GM23338 (cell line): ENCODE data around the gene SSTR3.

Experiments
- CREB1 ChIP-seq: fragments of 250-450 bp; sonication (Bioruptor Pico); IDR thresholded peaks from 2 replicates; pipeline ENCODE4 v1.5.0; 2020; ENCODE audit warnings: low read depth, mild to moderate bottlenecking, moderate library complexity
- EZH2 ChIP-seq: fragments of 200-600 bp; sonication (generic); IDR thresholded peaks from one replicate; pipeline ENCODE4 v1.8.0; 2017; ENCODE audit warnings: antibody characterized with exemption, mild to moderate bottlenecking, low read depth; ENCODE audit not compliant: unreplicated experiment
- EZH2phosphoT487 ChIP-seq: fragments of 200-600 bp; sonication (generic); IDR thresholded peaks from one replicate; pipeline ENCODE4 v1.8.1; 2018; ENCODE audit warnings: antibody characterized with exemption; ENCODE audit not compliant: unreplicated experiment
- JUNB ChIP-seq: IDR thresholded peaks from one replicate; pipeline ENCODE4 v1.6.1; 2016; ENCODE audit warnings: antibody characterized with exemption; ENCODE audit not compliant: unreplicated experiment
- NANOG ChIP-seq: IDR thresholded peaks from 2 replicates; pipeline ENCODE4 v1.6.1; 2016; ENCODE audit warnings: antibody characterized with exemption, borderline replicate concordance
- POLR2AphosphoS5 ChIP-seq: IDR thresholded peaks from 2 replicates; pipeline ENCODE4 v1.6.1; 2016; ENCODE audit warnings: antibody characterized with exemption, low read depth
- STAT1 ChIP-seq: IDR thresholded peaks from one replicate; pipeline ENCODE4 v1.6.1; 2016; ENCODE audit warnings: antibody characterized with exemption; ENCODE audit not compliant: unreplicated experiment
- ZNF331 ChIP-seq: fragments of 250-450 bp; sonication (Bioruptor Pico); IDR thresholded peaks from 2 replicates; pipeline ENCODE4 v1.5.0; 2020; ENCODE audit warnings: low read depth, mild to moderate bottlenecking, moderate library complexity
- TF ChIP-seq, protein P1 (sequence below): IDR thresholded peaks from 2 replicates; pipeline ENCODE4 v1.6.1; 2016; ENCODE audit warnings: antibody characterized with exemption
- TF ChIP-seq, protein P2 (sequence below), 2 experiments: fragments of 200-600 bp in 1 of 2; sonication (generic) in 1 of 2; conservative IDR thresholded peaks; 2 replicates each; pipeline versions ENCODE4 v1.5.1 to v1.6.1; 2016 to 2017; ENCODE audit warnings: antibody characterized with exemption in 2 of 2, low read depth in 2 of 2, mild to moderate bottlenecking in 2 of 2, moderate library complexity in 1 of 2
- TF ChIP-seq, protein P3 (sequence below): IDR thresholded peaks from one replicate; pipeline ENCODE4 v1.6.1; 2018; ENCODE audit warnings: antibody characterized with exemption; ENCODE audit not compliant: unreplicated experiment

DNA sequence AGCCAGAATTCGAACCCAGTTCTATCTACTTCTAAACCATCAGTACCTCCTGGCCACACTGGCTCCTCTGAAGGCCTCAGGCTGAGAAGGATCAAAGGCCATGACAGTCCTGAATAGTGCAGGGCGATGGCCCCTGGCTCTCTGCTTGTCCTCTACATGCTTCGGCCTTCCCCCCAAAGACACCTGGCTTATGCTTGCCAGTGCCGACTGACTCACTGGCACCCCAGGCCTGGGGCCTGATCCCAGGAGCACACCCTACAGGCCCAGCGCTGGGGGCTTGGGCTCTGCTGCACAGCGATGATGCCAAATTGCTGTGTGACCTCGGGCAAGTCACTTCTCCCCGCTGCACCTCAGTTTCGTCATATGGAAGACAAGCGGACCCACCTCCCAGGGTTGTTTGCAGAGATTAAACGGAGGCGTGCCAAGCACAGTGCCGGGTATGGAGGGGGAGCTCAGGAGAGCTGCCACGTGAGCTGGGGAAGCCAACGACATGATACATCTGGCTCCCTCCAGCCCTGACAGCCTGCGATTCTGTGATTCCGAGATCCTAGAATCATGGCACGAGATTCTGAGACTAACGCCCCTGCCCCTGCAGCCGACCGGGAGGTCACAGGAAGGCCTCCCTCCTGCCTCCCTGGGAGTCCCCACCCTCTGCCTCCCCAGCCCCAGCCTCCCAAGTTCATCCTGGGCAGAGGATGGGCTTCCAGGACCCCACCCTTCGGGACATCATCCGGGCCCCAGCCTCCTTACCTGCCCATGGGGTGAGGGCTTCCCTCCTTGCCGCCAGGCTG is 1.0 kb downstream of the SSTR3 start:
- TF ChIP-seq POLR2AphosphoS5 (no peak), EZH2phosphoT487 (no peak), NANOG (no peak), EZH2 (no peak), STAT1 (no peak), ZNF331 (CRISPR knock-in tag) (no peak), JUNB (no peak), CREB1 (CRISPR knock-in tag) (no peak)
- TF ChIP-seq, protein P1, sequence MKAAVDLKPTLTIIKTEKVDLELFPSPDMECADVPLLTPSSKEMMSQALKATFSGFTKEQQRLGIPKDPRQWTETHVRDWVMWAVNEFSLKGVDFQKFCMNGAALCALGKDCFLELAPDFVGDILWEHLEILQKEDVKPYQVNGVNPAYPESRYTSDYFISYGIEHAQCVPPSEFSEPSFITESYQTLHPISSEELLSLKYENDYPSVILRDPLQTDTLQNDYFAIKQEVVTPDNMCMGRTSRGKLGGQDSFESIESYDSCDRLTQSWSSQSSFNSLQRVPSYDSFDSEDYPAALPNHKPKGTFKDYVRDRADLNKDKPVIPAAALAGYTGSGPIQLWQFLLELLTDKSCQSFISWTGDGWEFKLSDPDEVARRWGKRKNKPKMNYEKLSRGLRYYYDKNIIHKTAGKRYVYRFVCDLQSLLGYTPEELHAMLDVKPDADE: no peak
- TF ChIP-seq, protein P2, sequence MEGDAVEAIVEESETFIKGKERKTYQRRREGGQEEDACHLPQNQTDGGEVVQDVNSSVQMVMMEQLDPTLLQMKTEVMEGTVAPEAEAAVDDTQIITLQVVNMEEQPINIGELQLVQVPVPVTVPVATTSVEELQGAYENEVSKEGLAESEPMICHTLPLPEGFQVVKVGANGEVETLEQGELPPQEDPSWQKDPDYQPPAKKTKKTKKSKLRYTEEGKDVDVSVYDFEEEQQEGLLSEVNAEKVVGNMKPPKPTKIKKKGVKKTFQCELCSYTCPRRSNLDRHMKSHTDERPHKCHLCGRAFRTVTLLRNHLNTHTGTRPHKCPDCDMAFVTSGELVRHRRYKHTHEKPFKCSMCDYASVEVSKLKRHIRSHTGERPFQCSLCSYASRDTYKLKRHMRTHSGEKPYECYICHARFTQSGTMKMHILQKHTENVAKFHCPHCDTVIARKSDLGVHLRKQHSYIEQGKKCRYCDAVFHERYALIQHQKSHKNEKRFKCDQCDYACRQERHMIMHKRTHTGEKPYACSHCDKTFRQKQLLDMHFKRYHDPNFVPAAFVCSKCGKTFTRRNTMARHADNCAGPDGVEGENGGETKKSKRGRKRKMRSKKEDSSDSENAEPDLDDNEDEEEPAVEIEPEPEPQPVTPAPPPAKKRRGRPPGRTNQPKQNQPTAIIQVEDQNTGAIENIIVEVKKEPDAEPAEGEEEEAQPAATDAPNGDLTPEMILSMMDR (conservative IDR thresholded peaks at IDR 0.05; ENCODE audit: low read depth in 2 of 2): no peak
- TF ChIP-seq, protein P3, sequence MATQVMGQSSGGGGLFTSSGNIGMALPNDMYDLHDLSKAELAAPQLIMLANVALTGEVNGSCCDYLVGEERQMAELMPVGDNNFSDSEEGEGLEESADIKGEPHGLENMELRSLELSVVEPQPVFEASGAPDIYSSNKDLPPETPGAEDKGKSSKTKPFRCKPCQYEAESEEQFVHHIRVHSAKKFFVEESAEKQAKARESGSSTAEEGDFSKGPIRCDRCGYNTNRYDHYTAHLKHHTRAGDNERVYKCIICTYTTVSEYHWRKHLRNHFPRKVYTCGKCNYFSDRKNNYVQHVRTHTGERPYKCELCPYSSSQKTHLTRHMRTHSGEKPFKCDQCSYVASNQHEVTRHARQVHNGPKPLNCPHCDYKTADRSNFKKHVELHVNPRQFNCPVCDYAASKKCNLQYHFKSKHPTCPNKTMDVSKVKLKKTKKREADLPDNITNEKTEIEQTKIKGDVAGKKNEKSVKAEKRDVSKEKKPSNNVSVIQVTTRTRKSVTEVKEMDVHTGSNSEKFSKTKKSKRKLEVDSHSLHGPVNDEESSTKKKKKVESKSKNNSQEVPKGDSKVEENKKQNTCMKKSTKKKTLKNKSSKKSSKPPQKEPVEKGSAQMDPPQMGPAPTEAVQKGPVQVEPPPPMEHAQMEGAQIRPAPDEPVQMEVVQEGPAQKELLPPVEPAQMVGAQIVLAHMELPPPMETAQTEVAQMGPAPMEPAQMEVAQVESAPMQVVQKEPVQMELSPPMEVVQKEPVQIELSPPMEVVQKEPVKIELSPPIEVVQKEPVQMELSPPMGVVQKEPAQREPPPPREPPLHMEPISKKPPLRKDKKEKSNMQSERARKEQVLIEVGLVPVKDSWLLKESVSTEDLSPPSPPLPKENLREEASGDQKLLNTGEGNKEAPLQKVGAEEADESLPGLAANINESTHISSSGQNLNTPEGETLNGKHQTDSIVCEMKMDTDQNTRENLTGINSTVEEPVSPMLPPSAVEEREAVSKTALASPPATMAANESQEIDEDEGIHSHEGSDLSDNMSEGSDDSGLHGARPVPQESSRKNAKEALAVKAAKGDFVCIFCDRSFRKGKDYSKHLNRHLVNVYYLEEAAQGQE: no peak
